Suppressor macrophage (primary cell): ENCODE measurements around the gene NAT14.
"Not testable (repeated sequence)": the region's sequence is repeated elsewhere in the genome, so short reads cannot be mapped to it uniquely, and the experiment has no call there.

Source experiments
- DNase-seq, 4 experiments: peaks; one replicate each; pipeline ENCODE4 v3.0.0-alpha.2; 2020 to 2022

Gene NAT14

DNA sequence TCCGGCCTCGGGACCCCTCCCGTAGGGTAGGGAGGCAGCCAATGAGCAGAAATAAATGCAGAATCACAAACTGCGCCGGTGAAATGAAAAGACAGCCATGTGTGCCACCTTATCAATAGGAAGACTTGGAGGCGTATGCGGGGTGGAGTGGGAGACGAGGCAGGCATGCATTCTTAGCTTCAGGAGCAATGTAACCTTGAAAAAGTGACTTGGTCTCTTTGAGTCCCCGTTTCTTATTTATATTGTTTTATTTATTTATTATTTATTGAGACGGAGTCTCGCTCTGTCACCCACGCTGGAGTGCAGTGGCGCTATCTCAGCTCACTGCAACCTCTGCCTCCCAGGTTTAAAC is 19.2 kb downstream of the NAT14 start:
- no peak for DNase-seq

- no peak for DNase-seq
These were observed 20.0 kb downstream of the NAT14 start for GRCh38 chr19:55504981-55505380.

DNA sequence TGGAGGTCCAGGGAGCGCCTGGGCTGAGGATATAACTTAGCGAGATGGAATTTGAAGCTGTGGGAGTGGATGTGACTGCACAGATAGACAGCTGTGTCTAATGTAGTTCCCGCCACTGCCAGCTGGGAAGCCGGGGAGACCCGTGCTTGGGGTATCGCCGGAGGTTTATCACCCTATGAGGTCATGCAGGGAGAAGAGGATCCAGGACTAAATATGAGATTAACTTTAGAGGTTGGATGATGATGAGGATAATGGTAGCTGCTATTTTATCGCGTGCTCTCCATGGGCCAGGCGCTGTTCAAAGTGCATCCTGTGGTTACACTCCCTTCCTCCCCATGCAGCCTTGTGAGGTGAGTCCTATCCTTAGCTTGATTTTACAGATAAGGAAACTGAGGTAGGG is 23.1 kb downstream of the NAT14 start:
- no peak for DNase-seq

DNA sequence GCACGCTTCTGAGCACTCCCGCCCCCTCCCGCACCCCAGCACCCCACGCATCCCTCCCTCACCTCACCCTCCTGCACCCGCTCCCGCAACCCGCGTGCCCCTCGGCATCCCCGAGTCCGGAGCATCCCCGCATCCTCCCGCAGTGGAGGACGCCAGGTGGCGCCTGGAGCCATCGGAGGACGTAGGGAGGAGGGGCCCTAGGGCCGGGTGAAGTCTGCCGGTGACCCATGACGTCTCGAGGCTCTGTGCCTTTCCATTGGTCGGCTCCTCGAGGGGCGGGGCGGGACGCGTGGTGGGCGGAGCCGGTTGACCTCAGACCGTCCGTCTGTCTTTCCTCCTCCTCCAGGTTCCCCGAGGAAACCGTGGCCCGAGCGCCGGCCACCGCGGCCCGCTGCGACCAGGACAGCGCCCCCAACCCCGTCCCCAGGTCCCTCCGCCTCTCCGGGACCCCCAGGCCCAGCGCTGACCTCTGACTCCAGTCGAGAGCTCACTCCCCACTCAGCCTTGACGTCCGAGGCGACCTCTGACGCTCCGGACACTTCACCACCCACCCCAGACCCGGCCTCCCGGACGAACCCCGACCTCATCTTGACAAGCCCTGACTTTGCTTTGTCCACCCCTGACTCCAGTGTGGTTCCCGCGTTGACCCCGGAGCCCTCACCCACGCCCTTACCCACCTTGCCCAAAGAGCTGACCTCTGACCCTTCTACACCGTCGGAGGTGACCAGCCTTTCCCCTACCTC is 32.1 kb downstream of the NAT14 start:
- DNase-seq: peak; percentile 96 to 98 (median 98)

- DNase-seq: peak; percentile 20 to 76 (median 38)
These were observed 34.7 kb downstream of the NAT14 start for GRCh38 chr19:55519451-55520311.

DNA sequence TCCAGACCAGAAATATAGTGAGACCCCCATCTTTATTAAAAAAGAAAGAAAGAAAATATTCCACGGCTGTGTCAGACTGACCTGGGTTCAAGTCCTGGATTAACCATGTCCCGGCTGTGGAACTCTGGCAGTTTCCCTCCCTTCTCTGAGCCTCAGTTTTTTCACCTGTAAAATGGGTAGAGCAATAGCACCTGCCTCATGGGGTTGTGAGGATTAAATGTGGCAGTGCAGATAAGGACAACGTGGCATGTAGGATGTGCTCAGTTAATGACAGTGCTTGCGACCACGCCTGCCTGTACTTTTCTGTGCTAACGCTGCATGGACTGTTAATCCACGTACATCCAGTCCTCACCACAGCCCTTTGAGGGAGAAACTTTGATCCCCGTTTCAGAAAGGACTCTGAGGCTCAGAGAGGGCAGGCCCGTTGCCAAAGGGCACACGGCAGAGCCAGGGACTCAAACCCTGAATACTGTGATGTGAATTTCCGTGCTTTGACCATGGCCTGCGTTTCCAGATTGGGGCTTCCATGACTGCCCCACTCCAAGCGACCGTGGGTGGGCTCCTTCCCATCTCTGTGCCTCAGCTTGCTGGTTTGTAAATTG is 35.8 kb downstream of the NAT14 start:
- DNase-seq: no peak

DNA sequence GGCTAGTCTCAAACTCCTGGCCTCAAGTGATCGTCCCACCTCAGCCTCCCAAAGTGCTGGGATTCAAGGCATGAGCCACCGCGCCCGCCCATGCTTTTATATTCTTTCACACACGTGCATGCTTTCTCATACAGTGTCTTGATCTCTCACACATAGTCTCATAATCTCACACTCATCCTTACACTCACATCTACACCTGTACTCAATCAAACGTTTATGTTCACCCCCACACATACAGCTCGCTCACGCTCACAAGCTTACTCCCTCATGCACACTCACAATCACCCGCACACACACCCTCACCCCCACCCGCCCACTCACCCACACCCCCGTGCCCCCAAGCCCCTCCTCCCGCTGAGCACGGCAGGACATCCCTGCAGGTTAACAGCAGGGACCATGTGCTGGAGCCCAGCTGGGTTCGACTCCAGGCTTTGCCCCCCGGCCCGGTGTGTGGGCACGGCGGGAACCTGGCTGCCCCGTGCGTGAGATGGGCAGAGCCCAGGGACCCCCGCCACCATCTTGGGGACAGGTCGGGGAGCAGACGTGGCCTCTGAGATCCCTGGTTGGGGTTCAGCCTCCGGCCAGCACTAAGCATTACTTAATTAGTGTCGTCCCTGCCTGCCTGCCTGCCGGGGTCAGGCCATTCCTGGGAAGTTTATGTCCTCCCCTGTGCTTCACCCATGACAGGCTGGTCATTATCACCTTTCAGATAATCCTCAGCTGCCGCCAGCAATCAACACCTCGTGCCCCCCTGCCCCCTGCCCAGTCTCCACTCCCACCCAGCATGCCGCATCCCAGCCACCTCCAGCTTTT is 40.5 kb downstream of the NAT14 start:
- DNase-seq: no peak

GRCh38 chr19:55526216-55527196 is 41.5 kb downstream of the NAT14 start:
- DNase-seq: peak; percentile 24 to 73 (median 54)

DNA sequence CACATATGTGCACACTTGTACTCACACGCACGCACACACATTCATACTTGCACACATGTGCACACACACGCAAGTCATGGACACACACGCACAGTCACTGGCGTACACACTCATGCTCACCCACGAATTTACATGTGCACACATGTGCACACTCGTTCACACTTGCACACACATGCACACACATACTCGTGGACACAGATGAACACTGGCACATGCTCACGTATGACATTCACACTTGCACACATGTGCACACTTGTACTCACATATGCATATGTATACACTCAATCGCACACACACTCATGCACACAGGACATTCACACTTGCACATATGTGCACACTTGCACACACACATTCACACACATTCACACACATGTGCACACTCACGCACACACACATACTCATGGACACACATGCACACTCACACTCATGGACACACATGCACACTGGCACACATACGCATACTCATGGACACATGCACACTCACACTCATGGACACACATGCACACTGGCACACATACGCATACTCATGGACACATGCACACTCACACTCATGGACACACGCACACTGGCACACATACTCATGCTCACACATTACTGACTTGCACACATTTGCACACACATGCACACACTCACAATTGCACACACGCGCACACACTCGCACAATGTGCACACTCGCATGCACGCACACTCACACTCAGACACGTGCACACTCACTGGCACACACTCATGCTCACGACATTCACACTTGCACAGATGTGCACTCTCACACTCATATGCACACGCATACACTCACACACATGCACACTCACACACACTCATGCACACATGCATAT is 42.4 kb downstream of the NAT14 start:
- no peak for DNase-seq

- DNase-seq: no peak
These were observed 43.2 kb downstream of the NAT14 start for GRCh38 chr19:55528030-55528803.

DNA sequence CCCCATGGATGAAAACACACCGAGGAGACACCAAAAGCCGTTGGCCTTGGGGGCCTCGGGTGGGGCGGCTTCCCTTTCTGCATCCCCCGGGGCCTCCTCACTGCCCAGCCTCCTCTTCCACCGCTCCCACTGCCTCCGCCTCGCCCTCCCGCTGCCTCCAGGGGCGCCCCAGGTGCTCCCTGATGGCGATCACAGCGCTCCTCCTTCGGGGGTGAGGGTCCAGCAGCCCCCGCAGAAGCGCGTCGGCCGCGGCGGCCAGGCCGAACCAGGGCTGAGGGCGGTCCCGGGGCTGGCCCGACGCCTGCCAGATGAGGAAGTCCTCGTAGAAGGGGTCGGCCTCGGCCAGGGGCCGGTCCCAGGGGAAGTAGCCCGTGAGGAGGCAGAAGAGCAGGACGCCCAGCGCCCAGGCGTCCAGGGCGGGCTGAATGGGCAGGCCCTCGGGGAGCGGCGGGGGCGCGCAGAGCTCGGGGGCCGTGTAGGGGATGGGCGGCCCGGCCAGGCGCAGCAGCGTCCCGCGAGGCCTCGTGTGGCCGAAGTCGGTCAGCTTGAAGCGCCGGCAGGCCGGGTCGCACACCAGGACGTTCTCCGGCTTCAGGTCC is 44.7 kb downstream of the NAT14 start:
- DNase-seq: no peak

DNA sequence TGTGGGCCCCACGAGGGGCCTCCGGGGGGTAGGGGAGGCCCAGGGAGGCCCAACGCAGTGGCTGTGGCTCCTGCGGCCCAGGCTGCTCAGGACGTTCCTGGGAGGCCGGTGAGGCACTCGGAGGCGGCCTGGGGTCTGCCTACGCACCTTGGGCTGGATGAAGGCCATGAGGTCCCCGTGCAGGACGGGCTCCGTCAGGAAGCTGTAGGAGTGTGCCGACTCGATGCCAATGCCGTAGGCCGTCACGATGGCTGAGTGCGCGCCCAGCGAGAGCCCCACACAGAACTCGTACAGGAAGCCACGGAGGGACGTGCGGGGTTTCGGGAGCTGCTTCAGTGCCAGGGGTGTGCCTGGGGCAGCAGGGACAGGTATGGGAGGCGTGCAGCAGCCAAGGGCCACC is 46.0 kb downstream of the NAT14 start:
- DNase-seq: no peak

GRCh38 chr19:55534280-55534679 is 49.3 kb downstream of the NAT14 start:
- not testable (repeated sequence) for DNase-seq

DNA sequence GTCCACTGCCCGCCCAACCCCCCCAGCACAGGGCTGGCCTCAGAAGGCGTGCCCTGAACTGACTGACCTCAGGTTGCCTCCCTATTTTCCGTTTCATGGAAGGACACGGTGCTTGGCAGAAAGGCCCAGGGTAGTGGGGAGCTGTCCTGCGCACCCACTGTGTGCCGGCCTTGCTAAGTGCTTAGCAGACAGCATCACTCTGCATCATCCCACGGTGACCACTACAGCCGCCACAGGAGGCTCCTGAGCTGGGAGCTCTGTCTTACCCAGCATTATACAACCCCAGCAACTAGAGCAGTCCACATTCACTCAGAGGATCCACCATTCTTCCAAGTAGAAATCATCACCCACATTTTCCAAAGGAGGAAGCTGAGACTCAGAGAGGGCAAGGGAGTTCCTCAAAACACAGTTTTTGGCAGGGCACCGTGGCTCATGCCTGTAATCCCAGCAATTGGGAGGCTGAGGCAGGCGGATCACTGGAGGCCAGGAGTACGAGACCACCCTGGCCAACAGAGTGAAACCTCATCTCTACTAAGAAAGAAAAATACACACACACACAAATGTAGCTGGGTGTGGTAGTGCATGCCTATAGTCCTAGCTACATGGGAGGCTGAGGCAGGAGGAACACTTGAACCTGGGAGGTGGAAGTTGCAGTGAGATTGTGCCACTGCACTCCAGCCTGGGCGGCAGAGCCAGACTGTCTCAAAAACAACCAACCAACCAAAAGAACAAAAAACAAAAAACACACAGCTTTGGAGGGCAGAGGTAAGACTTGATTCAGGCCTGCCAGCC is 50.4 kb downstream of the NAT14 start:
- DNase-seq: peak; percentile 48 to 72 (median 70)

DNA sequence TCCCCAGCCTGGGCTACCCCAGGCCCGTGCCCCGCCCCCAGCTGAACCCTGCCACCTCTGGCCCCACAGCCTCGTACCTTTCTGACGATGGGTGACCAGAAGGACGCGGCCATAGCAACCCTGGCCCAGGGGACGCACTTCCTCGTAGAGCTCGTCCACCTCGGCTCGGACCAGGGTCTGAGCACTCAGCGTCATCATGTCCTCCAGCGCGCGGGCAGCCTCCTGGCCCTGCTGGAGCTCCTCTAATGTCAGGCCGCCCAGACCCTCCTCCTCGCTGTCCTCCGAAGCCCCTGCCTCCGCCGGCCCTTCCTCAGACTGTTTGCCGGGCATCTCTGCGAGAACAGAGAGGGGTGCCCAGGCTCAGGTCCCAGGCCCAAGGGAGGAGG is 51.0 kb downstream of the NAT14 start:
- no peak for DNase-seq

- no peak for DNase-seq
These were observed 51.4 kb downstream of the NAT14 start for GRCh38 chr19:55536366-55536765.
